ENCODE results near the gene MAML2. TPM values are rescaled to one million over a fixed set of nuclear protein-coding genes. Genes with fewer than 3 reads are reported as not detected.
A peak's percentile ranks its signal among the peaks of the same experiment; 100 is the strongest.

Gene MAML2
- total and polyA plus RNA-seq, 2 of the 8 experiments (the other 6 are each of a cell fraction or from before 2014, with no cell fraction given) = 3.8 to 6.6 TPM

GRCh38 chr11:96098511-96099241 is 244.3 kb downstream of the MAML2 start:
- TF ChIP-seq TBP (IDR thresholded peaks at IDR 0.05; ENCODE audit: low read depth, low read length) = no peak
- peak; percentile 90 for TF ChIP-seq CEBPB (IDR thresholded peaks at IDR 0.05; ENCODE audit: low read depth, low read length)
- no peak overlapping the region for H4K5ac ChIP-seq (ENCODE audit: insufficient read length, low read depth, low read length)
- no peak overlapping the region for H3K4me2 ChIP-seq (ENCODE audit: insufficient read depth in 1 of 2, low read depth in 2 of 2, low read length in 2 of 2)
- H3K27me3 ChIP-seq (replicated peaks in 1 of 4; ENCODE audit: control insufficient read depth in 3 of 4, extremely low read depth in 1 of 4, insufficient read depth in 3 of 4, low read length in 3 of 4) = no peaks in the 10 kb centered on the region
- H3K4me3 ChIP-seq (ENCODE audit: extremely low read depth in 1 of 4, insufficient read depth in 2 of 4, low read depth in 3 of 4, low read length in 4 of 4) = no peak overlapping the region
- no peaks in the 10 kb centered on the region for H3K23me2 ChIP-seq (ENCODE audit: low read depth, low read length)
- no peak overlapping the region for H2AK5ac ChIP-seq (ENCODE audit: low read depth, low read length)
- no peak overlapping the region for H2BK15ac ChIP-seq (ENCODE audit: low read length)
- no peak overlapping the region for H2AFZ ChIP-seq (ENCODE audit: low read length)
- H2BK12ac ChIP-seq (ENCODE audit: low read depth, low read length) = no peak overlapping the region
- peaks cover 0 to 4% (median 1%) of the 10 kb centered on the region in 4 experiments; a peak in 4 of 7 replicates for H3K4me1 ChIP-seq (replicated peaks in 1 of 4; ENCODE audit: control insufficient read depth in 3 of 4, insufficient read depth in 4 of 4, low read length in 3 of 4)
- H3K4ac ChIP-seq (replicated peaks; ENCODE audit: insufficient read length, low read depth, low read length) = no peak overlapping the region
- H4K20me1 ChIP-seq (replicated peaks in 1 of 2; ENCODE audit: control insufficient read depth in 1 of 2, insufficient read depth in 2 of 2, low read length in 2 of 2) = no peaks in the 10 kb centered on the region
- no peaks in the 10 kb centered on the region for H3K36me3 ChIP-seq (ENCODE audit: control insufficient read depth in 2 of 4, insufficient read depth in 4 of 4, low read length in 3 of 4)
- WGBS, 2 experiments (ENCODE audit: extremely low coverage in 1 of 2, insufficient coverage in 1 of 2, insufficient read length in 1 of 2, insufficient replicate concordance in 2 of 2, low coverage in 1 of 2, low lambda C conversion rate in 2 of 2, missing lambda C conversion rate in 1 of 2) = 92% methylated on average over 7 of the region's 7 CpGs; no CpG with 5 or more reads in 1 of the 2 experiments
- H3K56ac ChIP-seq (replicated peaks; ENCODE audit: insufficient read length, low read depth, low read length) = no peak overlapping the region
- no peaks in the 10 kb centered on the region for H3K79me1 ChIP-seq (ENCODE audit: low read depth, low read length)
- H3K9ac ChIP-seq (replicated peaks in 1 of 4; ENCODE audit: extremely low read depth in 1 of 4, low read depth in 3 of 4, low read length in 3 of 4) = no peak overlapping the region
- FAIRE-seq (no peak), DNase-seq (ENCODE audit: low read depth in 1 of 2, low spot score in 2 of 2) (no peak)
- H3K23ac ChIP-seq (ENCODE audit: insufficient read length) = no peak overlapping the region
- CTCF ChIA-PET (ENCODE audit: partially characterized antibody) = interaction anchor here (1.6 kb wide), 1 partner anchor 13 kb away, joined by 3 read pairs; no protein-coding TSS in a partner anchor
- no peak overlapping the region for H3K18ac ChIP-seq (ENCODE audit: extremely low read depth, low read length)
- H2BK20ac ChIP-seq (ENCODE audit: low read length) = no peak overlapping the region
- no peak overlapping the region for H3K27ac ChIP-seq (ENCODE audit: low read depth, low read length)
- H3K14ac ChIP-seq (ENCODE audit: insufficient read length) = no peak overlapping the region
- H3K79me2 ChIP-seq (ENCODE audit: control insufficient read depth in 1 of 2, insufficient read depth in 2 of 2, low read length in 2 of 2) = no peaks in the 10 kb centered on the region
- no peak overlapping the region for H2BK120ac ChIP-seq (replicated peaks; ENCODE audit: low read depth, low read length)
- H4K8ac ChIP-seq (ENCODE audit: extremely low read depth, insufficient read depth, low read length) = no peak overlapping the region
- H3K9me3 ChIP-seq (ENCODE audit: insufficient read depth in 2 of 2, low read depth in 1 of 2, low read length in 1 of 2) = no peaks in the 10 kb centered on the region
- POLR2A ChIA-PET (ENCODE audit: partially characterized antibody) = no interaction called here
- H2BK5ac ChIP-seq (ENCODE audit: low read depth, low read length) = no peak overlapping the region
- no peak overlapping the region for H4K91ac ChIP-seq (replicated peaks; ENCODE audit: insufficient read length, low read length)
